Mucosa of rectum (tissue), 2 donors: Measurements from ENCODE around the gene OTULIN.
A peak's percentile ranks its signal among the peaks of the same experiment; 100 is the strongest.

Source experiments
- H3K27ac ChIP-seq, 2 donors: one replicate each; pipeline ENCODE4 v1.7.0; 2013; ENCODE audit warnings: inconsistent platforms in 2 of 2, low read depth in 2 of 2, low read length in 2 of 2
- H3K27me3 ChIP-seq, 2 donors: one replicate each; pipeline ENCODE4 v1.7.0; 2013; ENCODE audit warnings: low read length in 2 of 2; ENCODE audit not compliant: control insufficient read depth in 2 of 2, insufficient read depth in 2 of 2
- H3K36me3 ChIP-seq, 2 donors: one replicate each; pipeline ENCODE4 v1.7.0; 2013; ENCODE audit warnings: low read length in 2 of 2; ENCODE audit not compliant: control insufficient read depth in 2 of 2, insufficient read depth in 2 of 2
- H3K4me1 ChIP-seq, 2 donors: one replicate each; pipeline ENCODE4 v1.7.0; 2013; ENCODE audit warnings: low read length in 2 of 2, mild to moderate bottlenecking in 1 of 2; ENCODE audit not compliant: control insufficient read depth in 2 of 2, insufficient read depth in 2 of 2
- H3K4me3 ChIP-seq, 2 donors: one replicate each; pipeline ENCODE4 v1.7.0; 2013; ENCODE audit warnings: low read length in 2 of 2
- H3K9ac ChIP-seq, 2 donors: one replicate each; pipeline ENCODE4 v1.7.0; 2013; ENCODE audit warnings: low read length in 2 of 2, low read depth in 1 of 2, mild to moderate bottlenecking in 1 of 2
- H3K9me3 ChIP-seq, 2 donors: one replicate each; pipeline ENCODE4 v1.7.0; 2013; ENCODE audit warnings: low read length in 2 of 2; ENCODE audit not compliant: control insufficient read depth in 2 of 2
- donor health status: healthy.
- donor health status: Normal muscosa, but diverticular disease.

OTULIN gene

GRCh38 chr5:14667290-14667689 is 2.8 kb downstream of the OTULIN start:
- H3K27ac ChIP-seq, result peak overlapping the region in 1 of 2 donors; percentile 20
- H3K4me3 ChIP-seq, result no peak overlapping the region
- no peaks in the 10 kb centered on the region for H3K27me3 ChIP-seq
- H3K9me3 ChIP-seq, result no peaks in the 10 kb centered on the region
- no peak overlapping the region for H3K9ac ChIP-seq
- peaks cover 27 to 33% of the 10 kb centered on the region in 2 donors for H3K4me1 ChIP-seq
- peaks cover 0 to 4% of the 10 kb centered on the region in 2 donors for H3K36me3 ChIP-seq

GRCh38 chr5:14667770-14668169 is 3.3 kb downstream of the OTULIN start:
- Histone ChIP-seq H3K36me3 (peaks cover 0 to 4% of the 10 kb centered on the region in 2 donors), H3K9me3 (no peaks in the 10 kb centered on the region), H3K27me3 (no peaks in the 10 kb centered on the region), H3K4me1 (peaks cover 30 to 33% of the 10 kb centered on the region in 2 donors), H3K9ac (no peak overlapping the region), H3K27ac (peak overlapping the region in 1 of 2 donors; percentile 20), H3K4me3 (no peak overlapping the region)

GRCh38 chr5:14668181-14668591 is 3.7 kb downstream of the OTULIN start:
- Histone ChIP-seq H3K9ac (no peak overlapping the region), H3K4me3 (peak overlapping the region in 1 of 2 donors; percentile 34)

GRCh38 chr5:14669415-14669814 is 4.9 kb downstream of the OTULIN start:
- Histone ChIP-seq H3K27me3 (no peaks in the 10 kb centered on the region), H3K36me3 (peaks cover 0 to 10% of the 10 kb centered on the region in 2 donors), H3K4me3 (no peak overlapping the region), H3K4me1 (peaks cover 23 to 28% of the 10 kb centered on the region in 2 donors), H3K9me3 (no peaks in the 10 kb centered on the region), H3K27ac (no peak overlapping the region), H3K9ac (no peak overlapping the region)

More at GRCh38 chr5:14668181-14668591, 3.7 kb downstream of the OTULIN start:
- Histone ChIP-seq H3K27ac (peak overlapping the region in 1 of 2 donors; percentile 20), H3K27me3 (no peaks in the 10 kb centered on the region), H3K9me3 (no peaks in the 10 kb centered on the region), H3K4me1 (peaks cover 30 to 33% of the 10 kb centered on the region in 2 donors), H3K36me3 (peaks cover 0 to 4% of the 10 kb centered on the region in 2 donors)

GRCh38 chr5:14669975-14670374 is 5.5 kb downstream of the OTULIN start:
- Histone ChIP-seq H3K9me3 (no peaks in the 10 kb centered on the region), H3K4me3 (no peak overlapping the region), H3K9ac (no peak overlapping the region), H3K27me3 (no peaks in the 10 kb centered on the region), H3K27ac (no peak overlapping the region), H3K36me3 (peaks cover 0 to 10% of the 10 kb centered on the region in 2 donors), H3K4me1 (peaks cover 23 to 28% of the 10 kb centered on the region in 2 donors)

GRCh38 chr5:14671414-14671813 is 6.9 kb downstream of the OTULIN start:
- Histone ChIP-seq H3K9me3 (no peaks in the 10 kb centered on the region), H3K27me3 (no peaks in the 10 kb centered on the region), H3K36me3 (peaks cover 0 to 13% of the 10 kb centered on the region in 2 donors), H3K27ac (no peak overlapping the region), H3K4me1 (peaks cover 20% of the 10 kb centered on the region in 2 donors), H3K4me3 (no peak overlapping the region), H3K9ac (no peak overlapping the region)

GRCh38 chr5:14672082-14672481 is 7.6 kb downstream of the OTULIN start:
- Histone ChIP-seq H3K9me3 (no peaks in the 10 kb centered on the region), H3K4me1 (peaks cover 17 to 20% of the 10 kb centered on the region in 2 donors), H3K27ac (no peak overlapping the region), H3K27me3 (no peaks in the 10 kb centered on the region), H3K4me3 (no peak overlapping the region), H3K36me3 (peaks cover 0 to 15% of the 10 kb centered on the region in 2 donors), H3K9ac (no peak overlapping the region)

GRCh38 chr5:14672484-14673394 is 8.2 kb downstream of the OTULIN start:
- peaks cover 17 to 20% of the 10 kb centered on the region in 2 donors for H3K4me1 ChIP-seq
- no peak overlapping the region for H3K27ac ChIP-seq
- H3K9ac ChIP-seq, result no peak overlapping the region

GRCh38 chr5:14673443-14673842 is 8.9 kb downstream of the OTULIN start:
- H3K4me1 ChIP-seq, result peaks cover 12 to 16% of the 10 kb centered on the region in 2 donors
- H3K36me3 ChIP-seq, result peaks cover 0 to 17% of the 10 kb centered on the region in 2 donors
- no peak overlapping the region for H3K9ac ChIP-seq
- no peak overlapping the region for H3K4me3 ChIP-seq
- H3K27me3 ChIP-seq, result no peaks in the 10 kb centered on the region
- H3K9me3 ChIP-seq, result no peaks in the 10 kb centered on the region
- H3K27ac ChIP-seq, result no peak overlapping the region

More at GRCh38 chr5:14672484-14673394, 8.2 kb downstream of the OTULIN start:
- Histone ChIP-seq H3K36me3 (peaks cover 0 to 19% of the 10 kb centered on the region in 2 donors), H3K4me3 (no peak overlapping the region), H3K9me3 (no peaks in the 10 kb centered on the region), H3K27me3 (no peaks in the 10 kb centered on the region)
